ENCODE data around the gene SH3TC2. TPM values are rescaled to one million over a fixed set of nuclear protein-coding genes. Genes with fewer than 3 reads are reported as not detected.

SH3TC2 gene
- total and polyA plus RNA-seq, 2 experiments from 2014 or later: 0.78 to 1.3 TPM

DNA sequence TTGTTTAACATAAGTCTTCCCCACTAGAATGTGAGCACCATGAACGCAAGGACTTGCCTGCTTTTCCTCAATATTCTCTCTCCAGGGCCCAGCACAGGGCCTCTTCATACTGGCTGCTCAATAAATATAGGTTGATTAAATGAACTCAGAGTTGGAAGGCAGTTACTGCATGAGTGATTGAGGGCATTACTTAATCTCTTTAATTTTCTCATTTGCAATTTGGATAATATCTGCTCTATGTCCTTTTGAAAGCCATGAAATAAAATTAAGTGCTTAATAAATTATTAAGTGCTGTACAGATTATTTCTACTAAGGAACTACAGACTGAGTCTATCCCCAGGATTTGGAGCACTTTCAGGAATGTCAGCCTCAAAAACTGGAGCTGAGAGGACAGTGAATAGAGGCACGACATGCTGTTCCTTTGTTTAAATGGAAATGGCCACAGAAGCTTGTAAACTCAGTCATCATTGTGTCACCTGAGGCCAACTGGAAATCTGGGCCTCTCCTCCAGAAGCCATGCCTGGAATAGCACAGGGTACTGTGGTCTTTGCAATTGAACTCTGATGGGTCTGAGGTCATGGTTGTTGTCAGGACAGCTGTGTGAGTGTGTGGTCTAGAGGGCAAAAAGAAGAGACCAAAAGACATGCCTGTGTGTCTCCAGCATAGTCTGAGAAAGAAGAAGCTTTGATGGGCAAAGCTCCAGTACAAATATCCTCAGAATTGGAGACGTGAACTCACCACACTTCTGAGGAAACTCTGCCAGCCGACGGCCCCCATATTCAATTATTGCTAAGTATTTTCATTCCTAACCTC is 86.1 kb downstream of the SH3TC2 start:
- Histone ChIP-seq H3K4me3 (no peak overlapping the region), H3K9me3 (ENCODE audit: low read depth) (no peaks in the 10 kb centered on the region), H3K27ac (no peak overlapping the region), H3K36me3 (no peaks in the 10 kb centered on the region), H3K4me1 (ENCODE audit: low read depth) (peaks cover 17% of the 10 kb centered on the region), H3K27me3 (no peaks in the 10 kb centered on the region)
- TF ChIP-seq, protein P1, sequence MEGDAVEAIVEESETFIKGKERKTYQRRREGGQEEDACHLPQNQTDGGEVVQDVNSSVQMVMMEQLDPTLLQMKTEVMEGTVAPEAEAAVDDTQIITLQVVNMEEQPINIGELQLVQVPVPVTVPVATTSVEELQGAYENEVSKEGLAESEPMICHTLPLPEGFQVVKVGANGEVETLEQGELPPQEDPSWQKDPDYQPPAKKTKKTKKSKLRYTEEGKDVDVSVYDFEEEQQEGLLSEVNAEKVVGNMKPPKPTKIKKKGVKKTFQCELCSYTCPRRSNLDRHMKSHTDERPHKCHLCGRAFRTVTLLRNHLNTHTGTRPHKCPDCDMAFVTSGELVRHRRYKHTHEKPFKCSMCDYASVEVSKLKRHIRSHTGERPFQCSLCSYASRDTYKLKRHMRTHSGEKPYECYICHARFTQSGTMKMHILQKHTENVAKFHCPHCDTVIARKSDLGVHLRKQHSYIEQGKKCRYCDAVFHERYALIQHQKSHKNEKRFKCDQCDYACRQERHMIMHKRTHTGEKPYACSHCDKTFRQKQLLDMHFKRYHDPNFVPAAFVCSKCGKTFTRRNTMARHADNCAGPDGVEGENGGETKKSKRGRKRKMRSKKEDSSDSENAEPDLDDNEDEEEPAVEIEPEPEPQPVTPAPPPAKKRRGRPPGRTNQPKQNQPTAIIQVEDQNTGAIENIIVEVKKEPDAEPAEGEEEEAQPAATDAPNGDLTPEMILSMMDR (IDR thresholded peaks at IDR 0.05; ENCODE audit: low read depth, low read length): no peak
- no peak for DNase-seq (ENCODE audit: low read depth in 1 of 2, low spot score in 1 of 2)

DNA sequence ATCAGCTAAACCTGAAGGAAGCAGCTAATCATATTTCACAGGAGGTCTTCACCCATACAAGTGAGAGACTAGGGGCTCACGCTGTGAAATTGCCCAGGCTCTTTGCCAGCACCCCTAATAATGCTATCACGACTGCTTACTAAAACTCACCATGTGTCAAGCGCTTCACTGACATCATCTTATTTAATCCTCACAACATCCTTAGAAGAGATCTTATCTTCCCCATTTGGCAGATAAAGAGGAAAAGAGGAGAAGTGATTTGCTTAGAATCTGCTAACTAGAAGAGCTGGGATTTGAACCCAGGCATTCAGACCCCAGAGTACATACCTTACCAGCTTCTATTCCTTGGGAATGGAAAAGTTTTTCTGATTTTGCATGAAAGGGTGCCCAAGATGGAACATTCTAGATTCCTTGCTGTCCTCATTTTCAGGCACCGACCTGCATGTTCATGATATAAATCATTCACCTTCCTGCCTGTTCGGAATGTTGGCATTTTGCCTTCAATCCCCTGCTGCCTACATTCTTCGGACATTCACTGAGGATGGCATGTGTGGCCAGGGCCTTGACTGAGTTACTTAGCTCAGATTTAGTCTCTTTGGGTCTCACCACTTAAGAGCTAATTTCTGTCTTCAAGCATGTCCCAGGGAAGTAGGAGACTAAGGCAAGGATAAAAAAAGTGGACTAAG is 88.1 kb downstream of the SH3TC2 start:
- Histone ChIP-seq H3K9me3 (ENCODE audit: low read depth) (no peaks in the 10 kb centered on the region), H3K27ac (no peak overlapping the region), H3K4me1 (ENCODE audit: low read depth) (peaks cover 8% of the 10 kb centered on the region), H3K27me3 (no peaks in the 10 kb centered on the region), H3K4me3 (no peak overlapping the region), H3K36me3 (no peaks in the 10 kb centered on the region)
- no peak for DNase-seq (ENCODE audit: low read depth in 1 of 2, low spot score in 1 of 2)
- TF ChIP-seq, protein P1 (IDR thresholded peaks at IDR 0.05; ENCODE audit: low read depth, low read length): no peak

DNA sequence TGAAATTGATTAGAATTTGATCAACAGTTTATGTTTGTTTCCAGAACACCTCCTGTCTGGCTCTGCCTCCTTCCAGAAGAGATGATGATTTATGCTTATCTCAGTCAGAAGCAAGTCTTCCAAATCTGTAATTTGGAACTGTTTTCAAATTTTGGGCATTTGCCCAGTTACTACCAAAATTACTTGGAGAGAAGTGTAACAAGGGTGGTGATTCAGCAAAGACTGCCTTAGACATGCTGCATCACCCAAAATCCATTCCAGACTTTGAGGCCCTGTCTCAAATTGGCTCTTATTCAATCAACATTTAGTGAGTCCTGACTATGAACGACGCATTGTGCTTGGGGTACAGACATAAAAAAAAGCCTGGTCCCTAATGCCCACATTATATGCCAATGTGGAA is 89.4 kb downstream of the SH3TC2 start:
- Histone ChIP-seq H3K27ac (no peak overlapping the region), H3K36me3 (no peaks in the 10 kb centered on the region), H3K9me3 (ENCODE audit: low read depth) (no peaks in the 10 kb centered on the region), H3K27me3 (no peaks in the 10 kb centered on the region), H3K4me1 (ENCODE audit: low read depth) (peaks cover 8% of the 10 kb centered on the region), H3K4me3 (no peak overlapping the region)
- TF ChIP-seq, protein P1 (IDR thresholded peaks at IDR 0.05; ENCODE audit: low read depth, low read length): no peak
- DNase-seq (ENCODE audit: low read depth in 1 of 2, low spot score in 1 of 2): peak in 1 of 2 donors; percentile 14

DNA sequence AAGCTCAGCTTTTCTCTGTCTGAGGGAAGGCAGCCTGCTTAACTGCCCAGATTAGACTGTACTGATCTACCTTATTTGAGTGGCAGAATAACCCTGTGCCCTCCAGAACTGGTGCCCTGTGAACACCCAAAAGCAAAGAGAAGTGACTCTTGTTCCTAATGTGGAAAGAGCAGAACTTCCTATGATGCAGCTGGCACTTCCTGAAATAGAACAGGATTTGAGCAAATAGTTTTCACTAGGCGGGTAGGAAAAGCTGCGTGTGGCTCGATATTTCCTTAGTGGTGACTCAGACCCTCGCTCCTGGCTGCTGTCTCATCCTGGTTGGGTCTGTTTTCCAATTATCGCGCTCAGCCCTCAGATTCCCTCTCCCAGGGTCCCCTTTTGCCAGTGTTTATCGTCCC is 89.9 kb downstream of the SH3TC2 start:
- H3K27me3 ChIP-seq: no peaks in the 10 kb centered on the region
- H3K9me3 ChIP-seq (ENCODE audit: low read depth): no peaks in the 10 kb centered on the region
- TF ChIP-seq, protein P1 (IDR thresholded peaks at IDR 0.05; ENCODE audit: low read depth, low read length): no peak
- H3K4me3 ChIP-seq: no peak overlapping the region
- peak in 1 of 2 donors; percentile 71 for DNase-seq (ENCODE audit: low read depth in 1 of 2, low spot score in 1 of 2)
- H3K4me1 ChIP-seq (ENCODE audit: low read depth): peaks cover 8% of the 10 kb centered on the region
- H3K36me3 ChIP-seq: no peaks in the 10 kb centered on the region
- H3K27ac ChIP-seq: no peak overlapping the region

DNA sequence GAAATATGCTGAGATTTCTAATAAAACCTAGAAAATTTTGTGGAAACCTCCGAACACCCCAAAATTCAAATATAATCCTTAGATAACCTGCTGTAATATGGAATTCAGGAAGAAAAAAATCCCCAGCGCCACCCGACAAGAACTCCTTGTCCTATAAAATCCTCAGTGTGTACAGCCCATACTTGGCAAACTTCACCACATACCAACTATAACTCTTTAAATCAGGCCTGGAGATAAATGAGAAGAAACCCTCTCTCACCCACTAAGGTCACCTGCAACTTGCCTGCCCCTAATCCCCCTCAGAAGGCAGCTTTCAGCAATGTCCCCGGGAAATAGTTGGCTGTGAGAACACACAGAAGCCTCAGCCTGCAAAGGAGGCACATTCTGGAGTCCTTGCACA is 90.5 kb downstream of the SH3TC2 start:
- DNase-seq (ENCODE audit: low read depth in 1 of 2, low spot score in 1 of 2): no peak
- H3K4me1 ChIP-seq (ENCODE audit: low read depth): peaks cover 8% of the 10 kb centered on the region
- H3K27ac ChIP-seq: no peak overlapping the region
- no peaks in the 10 kb centered on the region for H3K27me3 ChIP-seq
- no peaks in the 10 kb centered on the region for H3K9me3 ChIP-seq (ENCODE audit: low read depth)
- no peak overlapping the region for H3K4me3 ChIP-seq
- TF ChIP-seq, protein P1 (IDR thresholded peaks at IDR 0.05; ENCODE audit: low read depth, low read length): no peak
- H3K36me3 ChIP-seq: no peaks in the 10 kb centered on the region

All from cardiac muscle cell (in vitro differentiated cells and primary cell).